Ascending aorta (tissue), 2 donors: ENCODE results near the gene C1orf50. TPM values are rescaled to one million over a fixed set of nuclear protein-coding genes. Genes with fewer than 3 reads are reported as not detected.

ENCODE experiments used
- DNase-seq, 2 donors: peaks; one replicate each; pipeline ENCODE4 v3.0.0-alpha.2; 2019; ENCODE audit warnings: low spot score in 2 of 2
- H3K27ac ChIP-seq, 2 donors: fragments of 200-600 bp; sonication (generic); one replicate each; pipeline ENCODE4 v1.5.1; 2016 to 2017; ENCODE audit warnings: mild to moderate bottlenecking in 1 of 2
- H3K27me3 ChIP-seq: fragments of 200-600 bp; sonication (generic); one replicate; pipeline ENCODE4 v1.5.1; 2017
- H3K36me3 ChIP-seq, 2 donors: fragments of 200-600 bp; sonication (generic); one replicate each; pipeline ENCODE4 v1.5.1; 2016
- H3K4me1 ChIP-seq, 2 donors: fragments of 200-600 bp; sonication (generic); one replicate each; pipeline ENCODE4 v1.5.1; 2016 to 2017; ENCODE audit warnings: mild to moderate bottlenecking in 1 of 2
- H3K4me3 ChIP-seq, 2 donors: fragments of 200-600 bp; sonication (generic); one replicate each; pipeline ENCODE4 v1.5.1; 2016 to 2017; ENCODE audit warnings: mild to moderate bottlenecking in 1 of 2
- H3K9me3 ChIP-seq, 2 donors: fragments of 200-600 bp; sonication (generic); one replicate each; pipeline ENCODE4 v1.5.1; 2016
- CTCF ChIP-seq, 3 experiments: fragments of 200-600 bp in 2 of 3; fragments of 450-650 bp in 1 of 3; sonication (generic) in 2 of 3; IDR thresholded peaks; one replicate each; pipeline ENCODE4 v1.5.1; 2016 to 2019; ENCODE audit warnings: antibody characterized with exemption in 3 of 3, mild to moderate bottlenecking in 1 of 3, moderate library complexity in 1 of 3
- intact Hi-C: fragments of 100-400 bp; cut with DNase I; formaldehyde crosslinking; loops from one replicate; pipeline ENCODE4 v1.15.1; 2023
- total RNA-seq: library from RNA; depleted of rRNA; stranded (reverse); fragments of >200 nt; gene quantifications from one replicate; pipeline ENCODE4 v1.1.0, GENCODE V29; 2016

The C1orf50 gene
- total RNA-seq, 1 donor from 2014 or later = 0.64 TPM

- DNase-seq = no peak
- H3K36me3 ChIP-seq = no peaks in the 10 kb centered on the region
- no peaks in the 10 kb centered on the region for H3K9me3 ChIP-seq
- intact Hi-C loops = loop anchor here (1.0 kb wide), 2 partner anchors 28 to 51 kb away; partner anchors contain the start of genes C1orf50, P3H1 and ZNF691
- no peak overlapping the region for H3K27ac ChIP-seq
- peak overlapping the region in 1 of 2 donors; percentile 88 for H3K4me3 ChIP-seq
- no peak for TF ChIP-seq CTCF (IDR thresholded peaks at IDR 0.05)
- H3K4me1 ChIP-seq = peaks cover 4 to 9% of the 10 kb centered on the region in 2 donors
- no peaks in the 10 kb centered on the region for H3K27me3 ChIP-seq
These were observed 50.9 kb downstream of the C1orf50 start for GRCh38 chr1:42817976-42818375.

- H3K27ac ChIP-seq = no peak overlapping the region
- no peak overlapping the region for H3K4me3 ChIP-seq
- no peak for DNase-seq
- no peaks in the 10 kb centered on the region for H3K36me3 ChIP-seq
- H3K27me3 ChIP-seq = no peaks in the 10 kb centered on the region
- intact Hi-C loops = no loop called here
- TF ChIP-seq CTCF (IDR thresholded peaks at IDR 0.05) = no peak
- H3K9me3 ChIP-seq = no peaks in the 10 kb centered on the region
- peaks cover 4 to 8% of the 10 kb centered on the region in 2 donors for H3K4me1 ChIP-seq
These were observed 53.8 kb downstream of the C1orf50 start for GRCh38 chr1:42820813-42821212.

GRCh38 chr1:42821690-42822089 lies 54.6 kb downstream of the C1orf50 start:
- Histone ChIP-seq H3K27me3 (no peaks in the 10 kb centered on the region), H3K4me3 (no peak overlapping the region), H3K9me3 (no peaks in the 10 kb centered on the region), H3K4me1 (peaks cover 0 to 4% of the 10 kb centered on the region in 2 donors), H3K27ac (no peak overlapping the region), H3K36me3 (no peaks in the 10 kb centered on the region)
- no peak for TF ChIP-seq CTCF (IDR thresholded peaks at IDR 0.05)
- intact Hi-C loops = no loop called here
- no peak for DNase-seq

GRCh38 chr1:42822800-42823392 lies 55.8 kb downstream of the C1orf50 start:
- Histone ChIP-seq H3K4me1 (peaks cover 0 to 2% of the 10 kb centered on the region in 2 donors), H3K4me3 (no peak overlapping the region), H3K9me3 (no peaks in the 10 kb centered on the region), H3K27ac (no peak overlapping the region), H3K27me3 (no peaks in the 10 kb centered on the region), H3K36me3 (no peaks in the 10 kb centered on the region)
- DNase-seq = no peak
- intact Hi-C loops = no loop called here
- TF ChIP-seq CTCF (IDR thresholded peaks at IDR 0.05) = no peak

GRCh38 chr1:42824481-42825035 lies 57.5 kb downstream of the C1orf50 start:
- no peak for DNase-seq
- intact Hi-C loops = no loop called here
- H3K9me3 ChIP-seq = no peaks in the 10 kb centered on the region
- H3K4me1 ChIP-seq = no peaks in the 10 kb centered on the region
- H3K27me3 ChIP-seq = no peaks in the 10 kb centered on the region
- TF ChIP-seq CTCF (IDR thresholded peaks at IDR 0.05) = no peak
- H3K27ac ChIP-seq = no peak overlapping the region
- no peak overlapping the region for H3K4me3 ChIP-seq
- no peaks in the 10 kb centered on the region for H3K36me3 ChIP-seq
